ENCODE data around the gene BABAM2. TPM values are rescaled to one million over a fixed set of nuclear protein-coding genes. Genes with fewer than 3 reads are reported as not detected.

BABAM2 gene
- total RNA-seq, 1 donor from 2014 or later: 33.9 TPM

- Mint-ChIP-seq H3K36me3 (ENCODE audit: low read depth) (no peaks in the 10 kb centered on the region), H3K9me3 (ENCODE audit: low read depth) (no peaks in the 10 kb centered on the region), H3K27me3 (ENCODE audit: low read depth) (no peaks in the 10 kb centered on the region), H3K4me1 (ENCODE audit: low read depth) (peaks cover 3% of the 10 kb centered on the region), H3K27ac (ENCODE audit: unreplicated experiment) (no peak overlapping the region), H3K4me3 (ENCODE audit: unreplicated experiment) (no peak overlapping the region)
- no peak for DNase-seq (ENCODE audit: low spot score)
- no peak for TF ChIP-seq CTCF (IDR thresholded peaks at IDR 0.05)
Measured at GRCh38 chr2:28381225-28382180, 491.0 kb downstream of the BABAM2 start.

- no peak overlapping the region for H3K4me3 Mint-ChIP-seq (ENCODE audit: unreplicated experiment)
- peaks cover 15% of the 10 kb centered on the region for H3K4me1 Mint-ChIP-seq (ENCODE audit: low read depth)
- H3K36me3 Mint-ChIP-seq (ENCODE audit: low read depth): no peaks in the 10 kb centered on the region
- no peak for DNase-seq (ENCODE audit: low spot score)
- TF ChIP-seq CTCF (IDR thresholded peaks at IDR 0.05): no peak
- no peak overlapping the region for H3K27ac Mint-ChIP-seq (ENCODE audit: unreplicated experiment)
- no peaks in the 10 kb centered on the region for H3K27me3 Mint-ChIP-seq (ENCODE audit: low read depth)
- H3K9me3 Mint-ChIP-seq (ENCODE audit: low read depth): no peaks in the 10 kb centered on the region
Measured at GRCh38 chr2:28382755-28383154, 492.2 kb downstream of the BABAM2 start.

GRCh38 chr2:28387082-28387960, 496.8 kb downstream of the BABAM2 start:
- DNase-seq (ENCODE audit: low spot score): peak; percentile 4
- Mint-ChIP-seq H3K9me3 (ENCODE audit: low read depth) (no peaks in the 10 kb centered on the region), H3K36me3 (ENCODE audit: low read depth) (no peaks in the 10 kb centered on the region), H3K27me3 (ENCODE audit: low read depth) (no peaks in the 10 kb centered on the region), H3K4me1 (ENCODE audit: low read depth) (peaks cover 39% of the 10 kb centered on the region), H3K27ac (ENCODE audit: unreplicated experiment) (peak overlapping the region; percentile 69), H3K4me3 (ENCODE audit: unreplicated experiment) (no peak overlapping the region)
- TF ChIP-seq CTCF (IDR thresholded peaks at IDR 0.05): no peak

Small RNAs within 50 kb of the gene (microRNA-seq; reads per million reads assigned to microRNA genes)
- gene MIR4263 (ENCODE audit: borderline number of aligned reads): not detected

Other genes with a start within 250 kb of the BABAM2 start
- gene SUPT7L, start 227.1 kb upstream of the BABAM2 start, total RNA-seq: 29.1 to 37.1 TPM (median 30.7 TPM) in 3 replicates
- 16.4 to 24.3 TPM (median 18.8 TPM) in 3 replicates for gene SLC4A1AP, start 226.8 kb upstream of the BABAM2 start, total RNA-seq
- 59.9 to 64.9 TPM (median 62.1 TPM) in 3 replicates for gene MRPL33, start 119.0 kb upstream of the BABAM2 start, total RNA-seq
- 0.45 to 1.3 TPM (median 0.49 TPM) in 3 replicates for gene RBKS, start 342 bp upstream of the BABAM2 start, total RNA-seq